ENCODE measurements around the gene TRIM26. TPM values are rescaled to one million over a fixed set of nuclear protein-coding genes. Genes with fewer than 3 reads are reported as not detected.

The TRIM26 gene
- total and polyA plus RNA-seq, 5 experiments from 2014 or later = 22.7 to 47.0 (median 42.6) TPM

- Mint-ChIP-seq H3K27me3 (peaks cover 11 to 38% (median 26%) of the 10 kb centered on the region in 5 donors), H3K36me3 (no peaks in the 10 kb centered on the region), H3K9me3 (no peaks in the 10 kb centered on the region), H3K4me3 (no peak overlapping the region), H3K4me1 (peaks cover 2 to 5% (median 4%) of the 10 kb centered on the region in 4 donors), H3K27ac (no peak overlapping the region)
- POLR2A ChIA-PET = no interaction called here
- ATAC-seq (no peak), DNase-seq (no peak)
These were observed 57.5 kb downstream of the TRIM26 start for GRCh38 chr6:30155520-30156261.

DNA sequence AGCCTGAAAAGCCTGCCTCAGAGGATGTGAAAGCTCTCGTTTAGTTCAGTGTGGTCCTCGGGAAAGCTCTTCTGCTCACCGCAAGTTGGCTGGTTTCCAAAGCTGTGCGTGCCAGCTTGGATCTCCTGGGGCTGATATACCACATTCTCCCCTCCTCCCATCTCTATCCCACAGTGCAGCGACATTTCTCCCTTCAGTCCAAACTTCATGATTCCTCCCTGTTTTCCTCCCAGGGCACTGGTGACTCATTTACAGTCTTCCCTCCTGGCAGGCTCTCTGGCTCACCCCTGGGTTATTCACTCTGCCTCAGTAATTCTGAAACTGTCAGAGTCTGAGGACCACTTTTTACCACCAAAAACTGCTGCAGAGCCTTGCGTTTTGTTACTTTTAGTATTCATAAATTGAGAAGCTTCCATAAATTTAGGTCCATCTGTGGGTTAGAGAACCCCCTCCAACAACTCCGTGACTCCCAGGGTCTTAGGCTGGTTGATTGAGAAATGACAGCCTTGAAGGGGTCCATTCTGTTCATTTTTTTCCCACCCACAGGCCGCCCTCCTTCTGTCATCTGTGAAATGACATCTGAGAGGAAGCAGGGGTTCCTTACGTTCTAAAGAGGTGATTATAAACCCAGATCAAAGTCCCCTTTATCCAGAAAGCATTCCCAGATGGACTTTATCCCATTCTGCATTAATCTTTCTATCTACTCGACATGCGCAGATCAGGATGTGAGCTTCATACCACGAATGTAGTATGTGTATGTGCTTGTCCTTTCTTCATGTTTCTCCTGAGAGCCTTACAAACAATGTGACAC is 58.3 kb downstream of the TRIM26 start:
- POLR2A ChIA-PET = interaction anchor here (0.6 kb wide), 1 partner anchor 52 kb away, joined by 3 read pairs; no protein-coding TSS in a partner anchor
- no peak overlapping the region for H3K27ac Mint-ChIP-seq
- no peaks in the 10 kb centered on the region for H3K9me3 Mint-ChIP-seq
- no peak overlapping the region for H3K4me3 Mint-ChIP-seq
- DNase-seq (no peak), ATAC-seq (no peak)
- no peaks in the 10 kb centered on the region for H3K36me3 Mint-ChIP-seq
- H3K4me1 Mint-ChIP-seq = peaks cover 2 to 5% (median 4%) of the 10 kb centered on the region in 4 donors
- H3K27me3 Mint-ChIP-seq = peaks cover 14 to 42% (median 34%) of the 10 kb centered on the region in 5 donors

GRCh38 chr6:30154061-30154460 is 59.1 kb downstream of the TRIM26 start:
- H3K9me3 Mint-ChIP-seq = no peaks in the 10 kb centered on the region
- peaks cover 11 to 45% (median 34%) of the 10 kb centered on the region in 5 donors for H3K27me3 Mint-ChIP-seq
- DNase-seq (no peak), ATAC-seq (no peak)
- H3K36me3 Mint-ChIP-seq = no peaks in the 10 kb centered on the region
- H3K4me3 Mint-ChIP-seq = no peak overlapping the region
- H3K27ac Mint-ChIP-seq = no peak overlapping the region
- POLR2A ChIA-PET = no interaction called here
- H3K4me1 Mint-ChIP-seq = peaks cover 2 to 5% (median 4%) of the 10 kb centered on the region in 4 donors

GRCh38 chr6:30152910-30153610 is 60.1 kb downstream of the TRIM26 start:
- POLR2A ChIA-PET = no interaction called here
- peaks cover 13 to 49% (median 32%) of the 10 kb centered on the region in 5 donors for H3K27me3 Mint-ChIP-seq
- no peaks in the 10 kb centered on the region for H3K36me3 Mint-ChIP-seq
- H3K9me3 Mint-ChIP-seq = no peaks in the 10 kb centered on the region
- DNase-seq (no peak), ATAC-seq (no peak)
- peaks cover 2 to 5% (median 4%) of the 10 kb centered on the region in 4 donors for H3K4me1 Mint-ChIP-seq
- no peak overlapping the region for H3K27ac Mint-ChIP-seq
- no peak overlapping the region for H3K4me3 Mint-ChIP-seq

- Mint-ChIP-seq H3K4me3 (no peak overlapping the region), H3K4me1 (peaks cover 0 to 5% (median 5%) of the 10 kb centered on the region in 4 donors), H3K27ac (no peak overlapping the region), H3K36me3 (no peaks in the 10 kb centered on the region), H3K9me3 (no peaks in the 10 kb centered on the region), H3K27me3 (peaks cover 17 to 54% (median 35%) of the 10 kb centered on the region in 5 donors)
- POLR2A ChIA-PET = no interaction called here
- no peak for ATAC-seq
- DNase-seq = no peak
These were observed 61.1 kb downstream of the TRIM26 start for GRCh38 chr6:30152016-30152673.

DNA sequence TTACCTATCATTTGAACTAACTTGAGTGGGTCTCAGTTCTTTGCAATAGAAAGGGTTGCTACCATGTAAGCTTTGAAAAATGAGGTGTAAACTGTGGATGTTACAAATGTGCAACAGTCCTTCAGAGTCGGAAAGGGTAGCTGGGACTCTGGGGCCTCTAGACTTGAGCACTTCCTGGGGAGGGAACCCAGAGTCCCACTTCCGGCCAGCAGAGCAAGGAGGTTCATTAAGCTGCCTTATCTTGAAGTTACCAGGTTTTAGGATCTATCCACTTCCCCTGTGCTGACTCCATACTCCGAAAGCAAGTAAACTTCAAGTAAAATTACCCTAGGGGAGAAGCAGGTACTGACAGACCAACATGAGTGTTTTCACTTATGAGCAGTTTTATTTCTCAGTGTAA is 61.6 kb downstream of the TRIM26 start:
- Mint-ChIP-seq H3K36me3 (no peaks in the 10 kb centered on the region), H3K4me1 (peaks cover 0 to 5% (median 5%) of the 10 kb centered on the region in 4 donors), H3K4me3 (no peak overlapping the region), H3K9me3 (no peaks in the 10 kb centered on the region), H3K27ac (no peak overlapping the region), H3K27me3 (peaks cover 18 to 55% (median 35%) of the 10 kb centered on the region in 5 donors)
- no peak for ATAC-seq
- no peak for DNase-seq
- POLR2A ChIA-PET = no interaction called here

- Mint-ChIP-seq H3K9me3 (no peaks in the 10 kb centered on the region), H3K36me3 (no peaks in the 10 kb centered on the region), H3K27ac (no peak overlapping the region), H3K4me3 (no peak overlapping the region), H3K27me3 (peaks cover 13 to 56% (median 30%) of the 10 kb centered on the region in 5 donors), H3K4me1 (peaks cover 0 to 5% (median 5%) of the 10 kb centered on the region in 4 donors)
- POLR2A ChIA-PET = no interaction called here
- DNase-seq = no peak
- no peak for ATAC-seq
These were observed 62.4 kb downstream of the TRIM26 start for GRCh38 chr6:30150671-30151395.

DNA sequence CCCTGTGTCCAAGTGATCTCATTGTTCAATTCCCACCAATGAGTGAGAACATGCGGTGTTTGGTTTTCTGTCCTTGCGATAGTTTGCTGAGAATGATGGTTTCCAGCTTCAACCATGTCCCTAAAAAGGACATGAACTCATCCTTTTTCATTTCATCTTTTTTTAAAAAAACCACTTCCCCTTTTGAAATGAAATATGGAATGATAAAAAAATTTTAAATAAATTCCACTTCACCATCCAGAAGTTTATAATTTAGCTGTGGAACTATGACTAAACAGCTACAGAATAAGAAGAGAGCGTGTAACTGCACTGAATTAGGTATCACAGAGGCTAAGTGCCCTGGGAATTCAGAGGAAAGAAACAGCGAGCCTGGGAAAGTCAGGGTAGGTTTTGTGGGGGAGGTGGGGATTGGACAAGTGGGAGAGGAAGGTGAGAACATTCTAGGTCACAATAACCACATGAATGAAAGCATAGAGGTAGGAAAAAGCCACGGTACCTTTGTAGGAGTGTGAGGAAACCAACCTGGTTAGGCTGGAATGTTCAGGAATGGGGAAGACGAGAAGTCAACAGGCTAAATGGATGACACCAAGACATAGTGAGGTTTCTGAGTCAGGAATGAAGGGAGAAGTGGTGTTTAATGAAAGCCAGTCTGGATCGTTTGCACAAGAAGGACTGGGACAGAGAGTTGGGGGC is 63.2 kb downstream of the TRIM26 start:
- no peaks in the 10 kb centered on the region for H3K9me3 Mint-ChIP-seq
- peaks cover 0 to 5% (median 5%) of the 10 kb centered on the region in 4 donors for H3K4me1 Mint-ChIP-seq
- H3K4me3 Mint-ChIP-seq = no peak overlapping the region
- POLR2A ChIA-PET = no interaction called here
- ATAC-seq (no peak), DNase-seq (no peak)
- peaks cover 13 to 55% (median 30%) of the 10 kb centered on the region in 5 donors for H3K27me3 Mint-ChIP-seq
- no peak overlapping the region for H3K27ac Mint-ChIP-seq
- no peaks in the 10 kb centered on the region for H3K36me3 Mint-ChIP-seq

DNA sequence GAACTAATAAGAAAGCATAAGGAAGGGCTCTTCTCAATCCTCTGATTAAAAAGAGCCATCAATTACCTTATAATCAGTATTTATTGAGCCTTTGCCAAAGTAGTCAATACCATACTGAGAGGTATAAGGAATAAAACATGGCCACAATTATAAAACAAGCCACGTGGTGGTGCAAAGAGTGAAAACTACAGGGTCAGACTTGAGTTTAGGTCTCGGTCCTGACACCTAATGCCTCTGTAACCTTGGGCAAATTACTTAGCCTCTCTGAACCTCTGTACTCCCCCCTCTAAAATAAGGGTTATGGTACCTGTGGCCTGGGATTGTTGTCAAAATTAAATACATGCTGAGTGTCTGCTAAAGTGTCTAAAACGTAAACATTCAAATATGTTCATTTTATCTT is 64.0 kb downstream of the TRIM26 start:
- no peak overlapping the region for H3K4me3 Mint-ChIP-seq
- H3K4me1 Mint-ChIP-seq = peaks cover 0 to 5% (median 5%) of the 10 kb centered on the region in 4 donors
- H3K9me3 Mint-ChIP-seq = no peaks in the 10 kb centered on the region
- POLR2A ChIA-PET = no interaction called here
- no peaks in the 10 kb centered on the region for H3K36me3 Mint-ChIP-seq
- peaks cover 14 to 57% (median 31%) of the 10 kb centered on the region in 5 donors for H3K27me3 Mint-ChIP-seq
- ATAC-seq = no peak
- no peak overlapping the region for H3K27ac Mint-ChIP-seq
- no peak for DNase-seq

DNA sequence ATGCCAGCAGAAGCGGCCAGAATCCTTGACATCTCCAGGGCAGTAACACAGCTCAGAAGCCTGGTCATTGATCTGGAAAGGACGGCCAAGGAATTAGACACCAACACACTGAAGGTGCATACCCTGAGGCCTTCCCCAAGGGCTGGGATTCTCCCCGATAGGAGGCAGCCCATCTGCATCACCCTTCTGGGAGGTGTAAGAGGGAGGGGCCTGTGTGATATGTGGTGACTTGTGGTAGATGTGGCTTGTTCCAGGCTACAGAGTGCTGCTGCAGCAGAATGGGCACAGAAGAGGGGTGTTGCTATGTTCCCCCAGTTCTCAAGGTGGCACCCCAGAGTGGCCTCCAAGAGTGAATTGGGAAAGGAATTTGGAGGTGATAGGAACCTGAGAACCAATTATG is 66.1 kb downstream of the TRIM26 start:
- POLR2A ChIA-PET = no interaction called here
- Mint-ChIP-seq H3K27ac (no peak overlapping the region), H3K27me3 (peaks cover 19 to 58% (median 34%) of the 10 kb centered on the region in 5 donors), H3K4me1 (peaks cover 0 to 5% (median 5%) of the 10 kb centered on the region in 4 donors), H3K36me3 (no peaks in the 10 kb centered on the region), H3K9me3 (no peaks in the 10 kb centered on the region), H3K4me3 (no peak overlapping the region)
- ATAC-seq (no peak), DNase-seq (no peak)

GRCh38 chr6:30145818-30146217 is 67.4 kb downstream of the TRIM26 start:
- Mint-ChIP-seq H3K27ac (peak overlapping the region in 1 of 10 donors; percentile 54), H3K4me1 (peaks cover 0 to 2% (median 0%) of the 10 kb centered on the region in 4 donors), H3K9me3 (no peaks in the 10 kb centered on the region), H3K27me3 (peaks cover 19 to 67% (median 43%) of the 10 kb centered on the region in 5 donors), H3K36me3 (no peaks in the 10 kb centered on the region), H3K4me3 (no peak overlapping the region)
- POLR2A ChIA-PET = no interaction called here
- ATAC-seq (no peak), DNase-seq (no peak)
